H1 (cell line): ENCODE data around the gene IFITM10. TPM values are rescaled to one million over a fixed set of nuclear protein-coding genes. Genes with fewer than 3 reads are reported as not detected.

Source experiments
- CTCF ChIA-PET: fragments of 300-600 bp; sonication (Branson Sonifier 250); formaldehyde crosslinking; loops from one replicate; lab custom pipeline; 2021; ENCODE audit not compliant: partially characterized antibody; lab: Charles Lee
- POLR2A ChIA-PET: fragments of 300-600 bp; sonication (Branson Sonifier 250); formaldehyde crosslinking; loops from one replicate; lab custom pipeline; 2021; ENCODE audit warnings: inconsistent platforms; ENCODE audit not compliant: partially characterized antibody; lab: Charles Lee
- DNase-seq, 2 experiments: peaks; one replicate each; pipeline versions ENCODE4 v3.0.0 to v3.0.0-alpha.2; 2010 to 2022; ENCODE audit warnings: low spot score in 2 of 2, low read depth in 1 of 2, mixed read lengths in 1 of 2
- FAIRE-seq: peaks from 2 replicates; lab custom pipeline; 2011; peaks lifted over from hg19 to GRCh38; lab: Jason Lieb, UNC
- H2AFZ ChIP-seq: 2 replicates; pipeline ENCODE4 v1.8.1; 2012; ENCODE audit warnings: low read length, inconsistent platforms
- H2AK5ac ChIP-seq: 2 replicates; pipeline ENCODE4 v1.6.1; 2013; ENCODE audit warnings: low read depth, low read length
- H2BK120ac ChIP-seq: replicated peaks from 2 replicates; pipeline ENCODE3; 2013; ENCODE audit warnings: low read depth, low read length, inconsistent platforms
- H2BK12ac ChIP-seq: 2 replicates; pipeline ENCODE4 v1.6.1; 2013; ENCODE audit warnings: low read depth, low read length
- H2BK15ac ChIP-seq: 2 replicates; pipeline ENCODE4 v1.6.1; 2013; ENCODE audit warnings: low read length
- H2BK20ac ChIP-seq: 2 replicates; pipeline ENCODE4 v1.6.1; 2013; ENCODE audit warnings: low read length
- H2BK5ac ChIP-seq: 2 replicates; pipeline ENCODE4 v1.6.1; 2013; ENCODE audit warnings: low read depth, low read length
- H3K14ac ChIP-seq: 2 replicates; pipeline ENCODE4 v1.6.1; 2013; ENCODE audit warnings: inconsistent platforms; ENCODE audit not compliant: insufficient read length
- H3K18ac ChIP-seq: 2 replicates; pipeline ENCODE4 v1.6.1; 2013; ENCODE audit warnings: low read length; ENCODE audit errors: extremely low read depth
- H3K23ac ChIP-seq: 2 replicates; pipeline ENCODE4 v1.6.1; 2013; ENCODE audit warnings: inconsistent platforms; ENCODE audit not compliant: insufficient read length
- H3K23me2 ChIP-seq: 2 replicates; pipeline ENCODE4 v1.6.1; 2013; ENCODE audit warnings: low read depth, low read length
- H3K27ac ChIP-seq: 2 replicates; pipeline ENCODE4 v1.6.1; 2011; ENCODE audit warnings: low read depth, low read length, inconsistent platforms
- H3K27me3 ChIP-seq, 4 experiments: replicated peaks in 1 of 4; 1 replicate in 1 of 4; 2 replicates in 3 of 4; pipeline versions ENCODE4 v1.6.1 to v1.8.1; 2011 to 2013; ENCODE audit warnings: low read length in 3 of 4, mild to moderate bottlenecking in 3 of 4, inconsistent platforms in 2 of 4, mixed read lengths in 2 of 4, moderate library complexity in 1 of 4; ENCODE audit not compliant: control insufficient read depth in 3 of 4, insufficient read depth in 3 of 4; ENCODE audit errors: extremely low read depth in 1 of 4
- H3K36me3 ChIP-seq, 4 experiments: 2 replicates each; pipeline versions ENCODE4 v1.6.1 to v1.8.1; 2011 to 2013; ENCODE audit warnings: mild to moderate bottlenecking in 4 of 4, low read length in 3 of 4, moderate library complexity in 2 of 4, control low read depth in 1 of 4, inconsistent platforms in 1 of 4; ENCODE audit not compliant: insufficient read depth in 4 of 4, control insufficient read depth in 2 of 4
- H3K4ac ChIP-seq: replicated peaks from 2 replicates; pipeline ENCODE3; 2013; ENCODE audit warnings: low read length, low read depth, mixed read lengths, inconsistent platforms; ENCODE audit not compliant: insufficient read length
- H3K4me1 ChIP-seq, 4 experiments: replicated peaks in 1 of 4; 1 replicate in 1 of 4; 2 replicates in 3 of 4; pipeline versions ENCODE4 v1.6.1 to v1.8.1; 2011 to 2013; ENCODE audit warnings: low read length in 3 of 4, inconsistent platforms in 2 of 4, mixed read lengths in 1 of 4; ENCODE audit not compliant: insufficient read depth in 4 of 4, control insufficient read depth in 3 of 4
- H3K4me2 ChIP-seq, 2 experiments: 2 replicates each; pipeline versions ENCODE4 v1.6.1 to v1.8.1; 2011 to 2013; ENCODE audit warnings: low read depth in 2 of 2, low read length in 2 of 2, control low read depth in 1 of 2, inconsistent platforms in 1 of 2, mild to moderate bottlenecking in 1 of 2; ENCODE audit not compliant: insufficient read depth in 1 of 2
- H3K4me3 ChIP-seq, 4 experiments: fragments of 200-600, 300-600 bp in 1 of 4; sonication (generic), shearing (Covaris generic), sonication (Bioruptor Twin) in 1 of 4; 2 replicates each; pipeline versions ENCODE4 v1.5.1 to v1.8.1; 2011 to 2016; ENCODE audit warnings: low read length in 4 of 4, low read depth in 3 of 4, control low read depth in 2 of 4, inconsistent platforms in 2 of 4, mild to moderate bottlenecking in 2 of 4, mixed read lengths in 1 of 4, moderate library complexity in 1 of 4; ENCODE audit not compliant: insufficient read depth in 2 of 4; ENCODE audit errors: extremely low read depth in 1 of 4
- H3K56ac ChIP-seq: replicated peaks from 2 replicates; pipeline ENCODE3; 2013; ENCODE audit warnings: low read depth, mild to moderate bottlenecking, mixed read lengths, low read length, inconsistent platforms; ENCODE audit not compliant: insufficient read length
- H3K79me1 ChIP-seq: 2 replicates; pipeline ENCODE4 v1.6.1; 2013; ENCODE audit warnings: low read depth, low read length, control low read depth
- H3K79me2 ChIP-seq, 2 experiments: 2 replicates each; pipeline versions ENCODE4 v1.6.1 to v1.8.1; 2012 to 2013; ENCODE audit warnings: low read length in 2 of 2, mild to moderate bottlenecking in 2 of 2, inconsistent platforms in 1 of 2; ENCODE audit not compliant: insufficient read depth in 2 of 2, control insufficient read depth in 1 of 2
- H3K9ac ChIP-seq, 4 experiments: replicated peaks in 1 of 4; 1 replicate in 1 of 4; 2 replicates in 3 of 4; pipeline versions ENCODE4 v1.6.1 to v1.8.1; 2011 to 2013; ENCODE audit warnings: low read depth in 3 of 4, low read length in 3 of 4, control low read depth in 2 of 4, mild to moderate bottlenecking in 2 of 4, moderate library complexity in 2 of 4, inconsistent platforms in 1 of 4; ENCODE audit errors: extremely low read depth in 1 of 4
- H3K9me3 ChIP-seq, 2 experiments: 2 replicates each; pipeline versions ENCODE4 v1.6.1 to v1.8.1; 2012 to 2013; ENCODE audit warnings: mild to moderate bottlenecking in 2 of 2, moderate library complexity in 2 of 2, control low read depth in 1 of 2, inconsistent platforms in 1 of 2, low read depth in 1 of 2, low read length in 1 of 2, mixed read lengths in 1 of 2; ENCODE audit not compliant: insufficient read depth in 2 of 2
- H4K20me1 ChIP-seq, 2 experiments: replicated peaks in 1 of 2; 2 replicates each; pipeline versions ENCODE3 to v1.8.1; 2011 to 2013; ENCODE audit warnings: inconsistent platforms in 2 of 2, low read length in 2 of 2, mild to moderate bottlenecking in 1 of 2; ENCODE audit not compliant: insufficient read depth in 2 of 2, control insufficient read depth in 1 of 2
- H4K5ac ChIP-seq: 2 replicates; pipeline ENCODE4 v1.6.1; 2013; ENCODE audit warnings: low read length, low read depth, mixed read lengths, inconsistent platforms; ENCODE audit not compliant: insufficient read length
- H4K8ac ChIP-seq: 2 replicates; pipeline ENCODE4 v1.8.0; 2013; ENCODE audit warnings: mild to moderate bottlenecking, moderate library complexity, low read length, inconsistent platforms; ENCODE audit not compliant: insufficient read depth; ENCODE audit errors: extremely low read depth
- H4K91ac ChIP-seq: replicated peaks from 2 replicates; pipeline ENCODE3; 2013; ENCODE audit warnings: low read length, mixed read lengths, inconsistent platforms; ENCODE audit not compliant: insufficient read length
- ASH2L ChIP-seq: fragments of 200-600, 300-600 bp; sonication (generic); IDR thresholded peaks from one replicate; pipeline ENCODE4 v1.7.1; 2017; ENCODE audit warnings: low read length
- ATF2 ChIP-seq: IDR thresholded peaks from 2 replicates; pipeline ENCODE4 v1.6.1; 2012; ENCODE audit warnings: low read length, inconsistent platforms
- ATF3 ChIP-seq: IDR thresholded peaks from 2 replicates; pipeline ENCODE4 v1.6.1; 2011; ENCODE audit warnings: low read depth, mild to moderate bottlenecking, low read length; ENCODE audit not compliant: insufficient read depth
- BACH1 ChIP-seq: IDR thresholded peaks from 2 replicates; pipeline ENCODE4 v1.6.1; 2012; ENCODE audit warnings: low read length, improper control_type of control experiment
- CHD1 ChIP-seq: IDR thresholded peaks from 2 replicates; pipeline ENCODE4 v1.6.1; 2012; ENCODE audit warnings: low read depth, low read length, improper control_type of control experiment
- GTF2F1 ChIP-seq: IDR thresholded peaks from 2 replicates; pipeline ENCODE4 v1.6.1; 2012; ENCODE audit warnings: low read depth, low read length, improper control_type of control experiment, borderline replicate concordance
- JUN ChIP-seq: IDR thresholded peaks from 2 replicates; pipeline ENCODE4 v1.6.1; 2011; ENCODE audit warnings: low read depth, mild to moderate bottlenecking, improper control_type of control experiment, low read length
- KDM5A ChIP-seq: fragments of 200-600 bp; IDR thresholded peaks from 2 replicates; pipeline ENCODE4 v1.7.1; 2012; ENCODE audit warnings: mild to moderate bottlenecking, low read length, inconsistent platforms, mixed read lengths
- NRF1 ChIP-seq: IDR thresholded peaks from 2 replicates; pipeline ENCODE4 v1.6.1; 2011; ENCODE audit warnings: mild to moderate bottlenecking, low read depth, low read length, improper control_type of control experiment
- RXRA ChIP-seq: IDR thresholded peaks from 2 replicates; pipeline ENCODE4 v1.6.1; 2011; ENCODE audit warnings: low read depth, mild to moderate bottlenecking, low read length, moderate library complexity; ENCODE audit not compliant: insufficient read depth
- SAP30 ChIP-seq: fragments of 300-600 bp; sonication (generic); IDR thresholded peaks from 2 replicates; pipeline ENCODE4 v1.7.1; 2012; ENCODE audit warnings: low read length, moderate library complexity, mild to moderate bottlenecking, inconsistent platforms; ENCODE audit not compliant: insufficient read depth, insufficient replicate concordance
- SRF ChIP-seq: IDR thresholded peaks from 2 replicates; pipeline ENCODE4 v1.6.1; 2011; ENCODE audit warnings: mild to moderate bottlenecking, low read depth, low read length, moderate library complexity
- WGBS, 2 experiments: shearing (Covaris generic) in 1 of 2; methylation state at CpG; one replicate each; pipeline versions ENCODE4 v1.1.6 to v1.1.7; 2013 to 2015; ENCODE audit warnings: low lambda C conversion rate in 2 of 2, mixed read lengths in 2 of 2, inconsistent platforms in 1 of 2, low coverage in 1 of 2, missing lambda C conversion rate in 1 of 2; ENCODE audit not compliant: insufficient replicate concordance in 2 of 2, insufficient coverage in 1 of 2, insufficient read length in 1 of 2; ENCODE audit errors: extremely low coverage in 1 of 2, missing lambda C conversion rate in 1 of 2; 5-methylcytosine and 5-hydroxymethylcytosine counted together
- polyA plus RNA-seq, 7 experiments: library from polyadenylated mRNA; depleted of rRNA in 3 of 7; stranded (reverse) in 5 of 7; unstranded in 2 of 7; fragments of >200 nt in 5 of 7; fragments of 200-250 nt in 2 of 7; gene quantifications; 1 replicate in 5 of 7; 2 replicates in 1 of 7; 4 replicates in 1 of 7; pipeline versions ENCODE4 v1.2.1 to v1.2.3, GENCODE V29; 2011 to 2013; ENCODE audit warnings: missing spikeins in 2 of 7, mixed read lengths in 2 of 7
- total RNA-seq: library from RNA; stranded (reverse); fragmentation: NEBNext Ultra II Directional; extraction: Animal tissue kit (Norgen Biotek cat#: 25700); gene quantifications from 2 replicates; pipeline ENCODE4 v1.2.1, GENCODE V29; 2021

The IFITM10 gene
- total and polyA plus RNA-seq, 2 of the 8 experiments (the other 6 are each of a cell fraction or from before 2014, with no cell fraction given), result 0.08 to 0.22 TPM

- WGBS, 2 experiments, result 90% methylated on average over 18 of the region's 18 CpGs; no CpG with 5 or more reads in 1 of the 2 experiments
- TF ChIP-seq CHD1 (no peak), SRF (no peak), GTF2F1 (no peak), SAP30 (no peak), NRF1 (no peak), KDM5A (no peak), BACH1 (no peak), JUN (no peak), ATF3 (no peak), ASH2L (no peak), ATF2 (no peak), RXRA (no peak)
Measured at GRCh38 chr11:1771273-1771672, 20.9 kb upstream of the IFITM10 start.

More at GRCh38 chr11:1771273-1771672, 20.9 kb upstream of the IFITM10 start:
- Histone ChIP-seq H3K79me2 (no peaks in the 10 kb centered on the region), H3K23me2 (peaks cover 3% of the 10 kb centered on the region; the same call in 1 of the 2 replicates), H2BK20ac (no peak overlapping the region), H2BK120ac (no peak overlapping the region), H2BK5ac (no peak overlapping the region), H3K36me3 (no peaks in the 10 kb centered on the region), H3K23ac (no peak overlapping the region), H3K9ac (no peak overlapping the region), H3K4me2 (no peak overlapping the region), H3K27ac (no peak overlapping the region), H2AFZ (no peak overlapping the region), H3K18ac (no peak overlapping the region), H3K79me1 (no peaks in the 10 kb centered on the region), H2BK12ac (0 out of 2 replicates have a peak overlapping the region, but pooled peaks have one; percentile 42), H3K27me3 (no peaks in the 10 kb centered on the region), H4K5ac (no peak overlapping the region), H3K4me3 (no peak overlapping the region), H3K56ac (no peak overlapping the region), H4K20me1 (no peaks in the 10 kb centered on the region), H2AK5ac (no peak overlapping the region), H2BK15ac (no peak overlapping the region; the same call in 1 of the 2 replicates), H4K8ac (no peak overlapping the region), H3K14ac (no peak overlapping the region), H3K4ac (no peak overlapping the region), H3K9me3 (no peaks in the 10 kb centered on the region), H3K4me1 (peaks cover 5 to 15% (median 11%) of the 10 kb centered on the region in 4 experiments), H4K91ac (no peak overlapping the region)
- POLR2A ChIA-PET, result interaction anchor here (0.6 to 1.8 kb wide), 3 partner anchors 9 to 13 kb away, joined by 3 to 4 read pairs (median 3); no protein-coding TSS in a partner anchor
- FAIRE-seq (no peak), DNase-seq (no peak)
- CTCF ChIA-PET, result interaction anchor here (0.9 to 4.1 kb wide), 4 partner anchors 77 to 385 kb away, joined by 3 to 16 read pairs (median 4); no protein-coding TSS in a partner anchor
